Fibroblast of lung (primary cell): ENCODE measurements around the gene ANXA4. TPM values are rescaled to one million over a fixed set of nuclear protein-coding genes. Genes with fewer than 3 reads are reported as not detected.

ENCODE experiments used
- DNase-seq, 2 donors: peaks; one replicate each; pipeline versions ENCODE4 v3.0.0 to v3.0.0-alpha.2; 2010; ENCODE audit warnings: low read depth in 2 of 2
- H2AFZ ChIP-seq: 2 replicates; pipeline ENCODE4 v1.5.1; 2012; ENCODE audit warnings: low read length, control low read depth, inconsistent platforms
- H3K27ac ChIP-seq: 2 replicates; pipeline ENCODE4 v1.5.1; 2011; ENCODE audit warnings: low read length, control low read depth; ENCODE audit not compliant: insufficient read depth
- H3K27me3 ChIP-seq: 2 replicates; pipeline ENCODE4 v1.5.1; 2011; ENCODE audit warnings: mild to moderate bottlenecking, low read length; ENCODE audit not compliant: control insufficient read depth, insufficient read depth
- H3K36me3 ChIP-seq: 2 replicates; pipeline ENCODE4 v1.5.1; 2011; ENCODE audit warnings: low read length; ENCODE audit not compliant: control insufficient read depth, insufficient read depth
- H3K4me1 ChIP-seq: 2 replicates; pipeline ENCODE4 v1.5.1; 2011; ENCODE audit warnings: low read length; ENCODE audit not compliant: control insufficient read depth, insufficient read depth; ENCODE audit errors: extremely low read depth
- H3K4me2 ChIP-seq: 2 replicates; pipeline ENCODE4 v1.5.1; 2011; ENCODE audit warnings: low read length, control low read depth; ENCODE audit not compliant: insufficient read depth; ENCODE audit errors: extremely low read depth
- H3K4me3 ChIP-seq, 4 experiments: fragments of 200-600 bp in 1 of 4; sonication (generic) in 1 of 4; replicated peaks in 1 of 4; 2 replicates each; pipeline ENCODE4 v1.5.1; 2011 to 2016; ENCODE audit warnings: low read length in 4 of 4, low read depth in 3 of 4, mild to moderate bottlenecking in 3 of 4, control low read depth in 2 of 4, inconsistent platforms in 1 of 4, mixed read lengths in 1 of 4; ENCODE audit not compliant: insufficient read depth in 1 of 4; ENCODE audit errors: control extremely low read depth in 1 of 4
- H3K79me2 ChIP-seq: 2 replicates; pipeline ENCODE4 v1.5.1; 2012; ENCODE audit warnings: mild to moderate bottlenecking, low read length, inconsistent platforms; ENCODE audit not compliant: control insufficient read depth, insufficient read depth
- H3K9ac ChIP-seq: 2 replicates; pipeline ENCODE4 v1.5.1; 2011; ENCODE audit warnings: mild to moderate bottlenecking, low read length, control low read depth; ENCODE audit not compliant: insufficient read depth
- H3K9me3 ChIP-seq: 2 replicates; pipeline ENCODE4 v1.5.1; 2012; ENCODE audit warnings: low read depth, low read length; ENCODE audit not compliant: control insufficient read depth, insufficient read depth
- H4K20me1 ChIP-seq: 2 replicates; pipeline ENCODE4 v1.5.1; 2011; ENCODE audit warnings: low read length; ENCODE audit not compliant: control insufficient read depth, insufficient read depth; ENCODE audit errors: extremely low read depth
- EZH2 ChIP-seq: IDR thresholded peaks from 2 replicates; pipeline ENCODE4 v1.5.1; 2012; ENCODE audit warnings: low read length, control low read depth, mild to moderate bottlenecking; ENCODE audit errors: missing control alignments
- polyA plus RNA-seq, 2 donors: library from polyadenylated mRNA; depleted of rRNA in 1 of 2; stranded (reverse) in 1 of 2; unstranded in 1 of 2; fragments of >200 nt; gene quantifications; 2 replicates each; pipeline ENCODE4 v1.2.1, GENCODE V29; 2011 to 2012; ENCODE audit warnings: missing spikeins in 1 of 2
- total RNA-seq: library from RNA; depleted of rRNA; stranded (reverse); fragments of >200 nt; gene quantifications from 2 replicates; pipeline ENCODE4 v1.2.1, GENCODE V29; 2014
- TF ChIP-seq, protein P1 (sequence below), 2 donors: IDR thresholded peaks in 1 of 2; conservative IDR thresholded peaks in 1 of 2; 1 replicate in 1 of 2; 2 replicates in 1 of 2; pipeline ENCODE4 v1.5.1; 2011 to 2012; ENCODE audit warnings: low read length in 2 of 2, control low read depth in 1 of 2, inconsistent platforms in 1 of 2, low read depth in 1 of 2, mild to moderate bottlenecking in 1 of 2

Gene ANXA4
- total and polyA plus RNA-seq, 2 donors (not counting 1 experiment from before 2014, with no cell fraction given), result 98.4 to 114 TPM

DNA sequence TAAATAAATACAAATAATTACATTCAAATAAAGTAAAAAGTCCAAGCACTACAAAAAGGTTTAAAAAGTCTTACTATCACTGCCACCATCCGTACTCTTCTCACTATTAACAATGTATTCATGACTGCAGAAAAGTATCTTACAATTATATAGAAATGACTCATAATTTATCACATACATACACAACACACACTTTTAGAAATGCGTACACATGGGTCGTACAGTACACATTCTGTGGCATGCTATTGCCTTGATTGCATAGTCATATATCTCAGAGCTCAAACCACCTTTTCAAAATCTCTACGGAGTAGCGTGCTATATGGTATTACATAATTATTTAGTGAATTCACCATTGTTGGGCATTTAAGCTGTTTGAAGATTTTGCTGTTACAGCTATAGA is 41.6 kb upstream of the ANXA4 start:
- H4K20me1 ChIP-seq, result no peaks in the 10 kb centered on the region
- no peaks in the 10 kb centered on the region for H3K9me3 ChIP-seq
- H3K79me2 ChIP-seq, result no peaks in the 10 kb centered on the region
- H3K4me3 ChIP-seq, result no peak overlapping the region
- DNase-seq, result no peak
- no peak overlapping the region for H2AFZ ChIP-seq
- H3K27me3 ChIP-seq, result no peaks in the 10 kb centered on the region
- no peaks in the 10 kb centered on the region for H3K36me3 ChIP-seq
- no peak for TF ChIP-seq EZH2
- TF ChIP-seq, protein P1, sequence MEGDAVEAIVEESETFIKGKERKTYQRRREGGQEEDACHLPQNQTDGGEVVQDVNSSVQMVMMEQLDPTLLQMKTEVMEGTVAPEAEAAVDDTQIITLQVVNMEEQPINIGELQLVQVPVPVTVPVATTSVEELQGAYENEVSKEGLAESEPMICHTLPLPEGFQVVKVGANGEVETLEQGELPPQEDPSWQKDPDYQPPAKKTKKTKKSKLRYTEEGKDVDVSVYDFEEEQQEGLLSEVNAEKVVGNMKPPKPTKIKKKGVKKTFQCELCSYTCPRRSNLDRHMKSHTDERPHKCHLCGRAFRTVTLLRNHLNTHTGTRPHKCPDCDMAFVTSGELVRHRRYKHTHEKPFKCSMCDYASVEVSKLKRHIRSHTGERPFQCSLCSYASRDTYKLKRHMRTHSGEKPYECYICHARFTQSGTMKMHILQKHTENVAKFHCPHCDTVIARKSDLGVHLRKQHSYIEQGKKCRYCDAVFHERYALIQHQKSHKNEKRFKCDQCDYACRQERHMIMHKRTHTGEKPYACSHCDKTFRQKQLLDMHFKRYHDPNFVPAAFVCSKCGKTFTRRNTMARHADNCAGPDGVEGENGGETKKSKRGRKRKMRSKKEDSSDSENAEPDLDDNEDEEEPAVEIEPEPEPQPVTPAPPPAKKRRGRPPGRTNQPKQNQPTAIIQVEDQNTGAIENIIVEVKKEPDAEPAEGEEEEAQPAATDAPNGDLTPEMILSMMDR (conservative IDR thresholded peaks at IDR 0.05 in 1 of 2, IDR thresholded peaks at IDR 0.05 in 1 of 2; ENCODE audit: low read depth in 1 of 2, low read length in 2 of 2), result no peak
- no peak overlapping the region for H3K9ac ChIP-seq
- no peak overlapping the region for H3K4me2 ChIP-seq
- H3K27ac ChIP-seq, result no peak overlapping the region
- peaks cover 4% of the 10 kb centered on the region for H3K4me1 ChIP-seq

DNA sequence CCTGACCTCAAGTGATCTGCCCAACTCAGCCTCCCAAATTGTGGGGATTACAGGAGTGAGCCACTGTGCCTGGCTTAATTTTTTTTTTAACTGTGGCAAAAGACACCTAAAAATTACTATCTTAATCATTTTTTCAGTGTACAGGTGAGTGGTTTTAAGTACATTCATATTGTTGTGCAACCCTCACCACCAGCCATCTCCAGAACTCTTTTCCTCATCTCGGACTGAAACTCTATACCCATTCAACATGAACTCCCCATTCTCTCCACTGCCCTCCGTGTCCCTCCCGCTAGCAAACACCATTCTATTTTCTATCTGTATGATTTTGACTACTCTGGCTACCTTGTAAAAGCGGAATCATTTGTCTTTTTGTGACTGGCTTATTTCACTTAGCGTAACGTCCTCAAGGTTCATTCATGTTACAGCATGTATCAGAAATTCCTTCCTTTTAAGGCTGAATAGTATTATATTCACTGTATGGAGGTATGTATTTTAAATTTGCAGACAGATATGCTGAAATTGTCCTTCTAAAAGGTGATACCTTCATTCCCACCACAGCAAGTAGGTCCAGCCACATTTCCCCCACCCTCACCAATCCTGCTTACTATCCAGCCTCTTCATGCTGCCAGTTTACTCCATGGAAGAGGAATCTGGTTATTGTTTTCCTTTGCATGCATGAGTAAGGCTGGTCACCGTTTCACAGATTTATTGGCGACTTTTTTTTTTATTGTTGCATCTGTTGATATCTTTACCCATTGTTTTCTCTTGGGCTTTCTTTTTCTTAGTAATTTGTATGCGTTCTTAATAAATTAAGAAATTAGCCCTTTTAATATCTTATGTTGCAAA is 40.6 kb upstream of the ANXA4 start:
- DNase-seq, result no peak
- H3K79me2 ChIP-seq, result no peaks in the 10 kb centered on the region
- no peak overlapping the region for H3K27ac ChIP-seq
- no peak overlapping the region for H2AFZ ChIP-seq
- no peak overlapping the region for H3K9ac ChIP-seq
- H3K9me3 ChIP-seq, result no peaks in the 10 kb centered on the region
- H3K4me1 ChIP-seq, result no peaks in the 10 kb centered on the region
- no peak overlapping the region for H3K4me3 ChIP-seq
- H3K36me3 ChIP-seq, result no peaks in the 10 kb centered on the region
- H3K27me3 ChIP-seq, result no peaks in the 10 kb centered on the region
- TF ChIP-seq EZH2, result no peak
- TF ChIP-seq, protein P1 (conservative IDR thresholded peaks at IDR 0.05 in 1 of 2, IDR thresholded peaks at IDR 0.05 in 1 of 2; ENCODE audit: low read depth in 1 of 2, low read length in 2 of 2), result no peak
- no peaks in the 10 kb centered on the region for H4K20me1 ChIP-seq
- no peak overlapping the region for H3K4me2 ChIP-seq

DNA sequence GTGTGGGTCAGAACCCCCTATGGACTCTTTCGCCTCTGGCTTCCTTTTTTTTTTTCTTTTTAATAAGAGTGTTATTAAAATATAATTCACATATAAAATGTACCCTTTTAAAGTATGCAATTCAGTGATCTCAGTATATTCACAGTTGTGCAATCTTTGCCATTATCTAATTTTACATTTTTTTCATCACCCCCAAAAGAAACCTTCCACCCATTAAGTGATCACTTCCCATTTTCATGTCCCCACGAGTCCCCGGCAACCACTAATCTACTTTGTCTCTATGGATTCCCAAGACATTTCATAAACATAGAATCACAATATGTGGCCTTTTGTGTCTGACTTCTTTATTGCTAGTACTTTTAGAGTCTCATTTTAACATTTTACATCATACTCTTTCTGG is 38.7 kb upstream of the ANXA4 start:
- Histone ChIP-seq H3K4me1 (no peaks in the 10 kb centered on the region), H3K27me3 (no peaks in the 10 kb centered on the region), H3K4me3 (no peak overlapping the region), H3K36me3 (no peaks in the 10 kb centered on the region), H3K27ac (no peak overlapping the region), H2AFZ (no peak overlapping the region), H3K9me3 (no peaks in the 10 kb centered on the region), H4K20me1 (no peaks in the 10 kb centered on the region), H3K79me2 (no peaks in the 10 kb centered on the region), H3K9ac (no peak overlapping the region), H3K4me2 (no peak overlapping the region)
- DNase-seq, result no peak
- TF ChIP-seq, protein P1 (conservative IDR thresholded peaks at IDR 0.05 in 1 of 2, IDR thresholded peaks at IDR 0.05 in 1 of 2; ENCODE audit: low read depth in 1 of 2, low read length in 2 of 2), result no peak
- no peak for TF ChIP-seq EZH2
